Measurements from ENCODE around the gene LDLRAD4. TPM values are rescaled to one million over a fixed set of nuclear protein-coding genes. Genes with fewer than 3 reads are reported as not detected.
A peak's percentile ranks its signal among the peaks of the same experiment; 100 is the strongest.

Gene LDLRAD4
- total and polyA plus RNA-seq, 8 donors, result 14.1 to 26.6 (median 18.8) TPM

- ATAC-seq, result peak; percentile 9
- no peaks in the 10 kb centered on the region for H3K36me3 ChIP-seq
- TF ChIP-seq, protein P1, sequence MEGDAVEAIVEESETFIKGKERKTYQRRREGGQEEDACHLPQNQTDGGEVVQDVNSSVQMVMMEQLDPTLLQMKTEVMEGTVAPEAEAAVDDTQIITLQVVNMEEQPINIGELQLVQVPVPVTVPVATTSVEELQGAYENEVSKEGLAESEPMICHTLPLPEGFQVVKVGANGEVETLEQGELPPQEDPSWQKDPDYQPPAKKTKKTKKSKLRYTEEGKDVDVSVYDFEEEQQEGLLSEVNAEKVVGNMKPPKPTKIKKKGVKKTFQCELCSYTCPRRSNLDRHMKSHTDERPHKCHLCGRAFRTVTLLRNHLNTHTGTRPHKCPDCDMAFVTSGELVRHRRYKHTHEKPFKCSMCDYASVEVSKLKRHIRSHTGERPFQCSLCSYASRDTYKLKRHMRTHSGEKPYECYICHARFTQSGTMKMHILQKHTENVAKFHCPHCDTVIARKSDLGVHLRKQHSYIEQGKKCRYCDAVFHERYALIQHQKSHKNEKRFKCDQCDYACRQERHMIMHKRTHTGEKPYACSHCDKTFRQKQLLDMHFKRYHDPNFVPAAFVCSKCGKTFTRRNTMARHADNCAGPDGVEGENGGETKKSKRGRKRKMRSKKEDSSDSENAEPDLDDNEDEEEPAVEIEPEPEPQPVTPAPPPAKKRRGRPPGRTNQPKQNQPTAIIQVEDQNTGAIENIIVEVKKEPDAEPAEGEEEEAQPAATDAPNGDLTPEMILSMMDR (IDR thresholded peaks at IDR 0.05), result no peak
- H3K4me3 ChIP-seq, result no peak overlapping the region
- intact Hi-C loops (cut with DNase I), result no loop called here
- H3K4me1 ChIP-seq, result peaks cover 0 to 33% of the 10 kb centered on the region in 2 donors
- peak overlapping the region; percentile 47 to 62 for H3K27ac ChIP-seq
- DNase-seq, result no peak
- H3K27me3 ChIP-seq, result no peaks in the 10 kb centered on the region
- H3K9me3 ChIP-seq, result no peaks in the 10 kb centered on the region
These were observed 359.2 kb downstream of the LDLRAD4 start for GRCh38 chr18:13577781-13578180.

- intact Hi-C loops (cut with DNase I), result no loop called here
- ATAC-seq (no peak), DNase-seq (no peak)
- no peak overlapping the region for H3K4me3 ChIP-seq
- TF ChIP-seq, protein P1 (IDR thresholded peaks at IDR 0.05), result no peak
- no peaks in the 10 kb centered on the region for H3K27me3 ChIP-seq
- no peaks in the 10 kb centered on the region for H3K36me3 ChIP-seq
- peaks cover 0 to 33% of the 10 kb centered on the region in 2 donors for H3K4me1 ChIP-seq
- H3K27ac ChIP-seq, result no peak overlapping the region
- H3K9me3 ChIP-seq, result no peaks in the 10 kb centered on the region
These were observed 359.8 kb downstream of the LDLRAD4 start for GRCh38 chr18:13578400-13578799.

GRCh38 chr18:13579874-13580273 lies 361.3 kb downstream of the LDLRAD4 start:
- no peaks in the 10 kb centered on the region for H3K36me3 ChIP-seq
- no peaks in the 10 kb centered on the region for H3K27me3 ChIP-seq
- intact Hi-C loops (cut with DNase I), result no loop called here
- DNase-seq (no peak), ATAC-seq (peak; percentile 21)
- peaks cover 0 to 46% of the 10 kb centered on the region in 2 donors for H3K4me1 ChIP-seq
- no peak overlapping the region for H3K4me3 ChIP-seq
- no peaks in the 10 kb centered on the region for H3K9me3 ChIP-seq
- TF ChIP-seq, protein P1 (IDR thresholded peaks at IDR 0.05), result no peak
- no peak overlapping the region for H3K27ac ChIP-seq

DNA sequence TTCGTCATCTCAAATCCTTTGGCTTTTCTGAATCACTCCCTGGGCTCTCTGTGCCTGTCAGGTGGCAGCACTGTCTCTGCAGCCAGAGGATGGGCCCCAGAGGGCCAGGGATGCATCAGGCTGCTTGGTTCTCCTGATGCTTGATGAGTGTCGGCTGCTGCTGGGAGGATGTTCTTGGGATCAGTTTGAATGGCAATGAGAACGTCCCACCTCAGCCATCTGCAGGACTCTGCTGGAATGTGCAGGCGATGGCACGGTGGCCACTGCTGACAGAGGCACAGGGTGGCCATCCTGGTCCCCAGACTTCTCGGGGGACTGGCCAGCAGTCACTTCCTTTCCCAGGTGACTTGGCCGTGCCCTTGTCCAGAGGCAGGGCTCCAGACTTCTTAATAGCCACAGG lies 361.8 kb downstream of the LDLRAD4 start:
- no peak for ATAC-seq
- TF ChIP-seq, protein P1 (IDR thresholded peaks at IDR 0.05), result no peak
- Histone ChIP-seq H3K36me3 (no peaks in the 10 kb centered on the region), H3K4me1 (peaks cover 0 to 50% of the 10 kb centered on the region in 2 donors), H3K9me3 (no peaks in the 10 kb centered on the region), H3K27me3 (no peaks in the 10 kb centered on the region), H3K27ac (no peak overlapping the region), H3K4me3 (no peak overlapping the region)
- intact Hi-C loops (cut with DNase I), result no loop called here
- no peak for DNase-seq

DNA sequence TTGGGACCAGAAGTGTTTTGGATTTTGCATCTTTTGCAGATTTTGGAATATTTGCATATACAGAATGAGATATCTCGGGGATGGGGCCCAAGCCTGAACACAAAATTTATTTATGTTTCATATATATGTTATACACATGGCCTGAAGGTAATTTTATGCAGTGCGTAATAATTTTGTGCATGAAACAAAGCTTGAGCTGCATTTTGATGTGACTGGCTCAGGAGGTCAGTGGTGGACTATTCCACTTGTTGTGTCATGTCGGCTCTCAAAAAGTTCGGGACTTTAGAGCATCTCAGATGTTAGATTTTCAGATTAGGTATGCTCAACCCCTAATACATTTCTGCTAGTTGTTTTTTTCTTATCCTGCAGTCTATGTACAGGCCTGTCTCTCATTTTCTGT lies 362.4 kb downstream of the LDLRAD4 start:
- no peak overlapping the region for H3K4me3 ChIP-seq
- intact Hi-C loops (cut with DNase I), result no loop called here
- H3K36me3 ChIP-seq, result no peaks in the 10 kb centered on the region
- ATAC-seq, result no peak
- peaks cover 0 to 54% of the 10 kb centered on the region in 2 donors for H3K4me1 ChIP-seq
- no peaks in the 10 kb centered on the region for H3K27me3 ChIP-seq
- H3K9me3 ChIP-seq, result no peaks in the 10 kb centered on the region
- TF ChIP-seq, protein P1 (IDR thresholded peaks at IDR 0.05), result no peak
- H3K27ac ChIP-seq, result no peak overlapping the region
- no peak for DNase-seq
